Parathyroid adenoma (tissue), 2 donors: ENCODE measurements around the gene CABP7.

Source experiments
- H2AFZ ChIP-seq: fragments of 300-600 bp; sonication (generic); one replicate; pipeline ENCODE4 v1.7.0; 2017; ENCODE audit warnings: antibody characterized with exemption, mild to moderate bottlenecking
- H3K27ac ChIP-seq: fragments of 300-600 bp; sonication (generic); one replicate; pipeline ENCODE4 v1.7.0; 2017
- H3K27me3 ChIP-seq: fragments of 300-600 bp; sonication (generic); one replicate; pipeline ENCODE4 v1.7.0; 2017; ENCODE audit warnings: low read length; ENCODE audit not compliant: control insufficient read depth, insufficient read depth
- H3K36me3 ChIP-seq: fragments of 300-600 bp; sonication (generic); one replicate; pipeline ENCODE4 v1.7.0; 2017; ENCODE audit warnings: low read length; ENCODE audit not compliant: control insufficient read depth, insufficient read depth
- H3K4me1 ChIP-seq: fragments of 300-600 bp; sonication (generic); one replicate; pipeline ENCODE4 v1.7.0; 2017; ENCODE audit warnings: control low read depth
- H3K4me2 ChIP-seq: fragments of 300-600 bp; sonication (generic); one replicate; pipeline ENCODE4 v1.7.0; 2017; ENCODE audit warnings: low read length
- H3K4me3 ChIP-seq: fragments of 300-600 bp; sonication (generic); one replicate; pipeline ENCODE4 v1.7.0; 2017; ENCODE audit warnings: low read depth, low read length
- H3K79me2 ChIP-seq: fragments of 300-600 bp; sonication (generic); one replicate; pipeline ENCODE4 v1.7.0; 2017; ENCODE audit warnings: control low read depth
- H3K9ac ChIP-seq: fragments of 300-600 bp; sonication (generic); one replicate; pipeline ENCODE4 v1.7.0; 2017; ENCODE audit warnings: mild to moderate bottlenecking
- H3K9me3 ChIP-seq: fragments of 300-600 bp; sonication (generic); one replicate; pipeline ENCODE4 v1.7.0; 2017; ENCODE audit warnings: low read length; ENCODE audit not compliant: control insufficient read depth
- CTCF ChIP-seq: fragments of 300-600 bp; sonication (generic); IDR thresholded peaks from one replicate; pipeline ENCODE4 v1.7.0; 2017; ENCODE audit warnings: antibody characterized with exemption, mild to moderate bottlenecking
- donor health status: primary hyperparathyroidism.

Gene CABP7

GRCh38 chr22:29758068-29758622, 38.3 kb downstream of the CABP7 start:
- Histone ChIP-seq H3K79me2 (peaks cover 5% of the 10 kb centered on the region), H3K36me3 (no peaks in the 10 kb centered on the region), H3K9ac (no peak overlapping the region), H3K4me2 (no peak overlapping the region), H3K4me1 (no peaks in the 10 kb centered on the region), H2AFZ (no peak overlapping the region), H3K9me3 (no peaks in the 10 kb centered on the region), H3K27me3 (no peaks in the 10 kb centered on the region), H3K4me3 (no peak overlapping the region), H3K27ac (no peak overlapping the region)
- no peak for TF ChIP-seq CTCF

- H2AFZ ChIP-seq, result no peak overlapping the region
- no peaks in the 10 kb centered on the region for H3K36me3 ChIP-seq
- H3K4me1 ChIP-seq, result no peaks in the 10 kb centered on the region
- no peak overlapping the region for H3K9ac ChIP-seq
- no peak overlapping the region for H3K4me2 ChIP-seq
- no peak for TF ChIP-seq CTCF
- H3K27me3 ChIP-seq, result no peaks in the 10 kb centered on the region
- no peak overlapping the region for H3K27ac ChIP-seq
- no peak overlapping the region for H3K4me3 ChIP-seq
- peaks cover 5% of the 10 kb centered on the region for H3K79me2 ChIP-seq
- no peaks in the 10 kb centered on the region for H3K9me3 ChIP-seq
Measured at GRCh38 chr22:29758959-29759358, 39.2 kb downstream of the CABP7 start.

GRCh38 chr22:29762263-29762662, 42.5 kb downstream of the CABP7 start:
- H2AFZ ChIP-seq, result no peak overlapping the region
- no peaks in the 10 kb centered on the region for H3K4me1 ChIP-seq
- H3K9me3 ChIP-seq, result no peaks in the 10 kb centered on the region

GRCh38 chr22:29765905-29766631, 46.3 kb downstream of the CABP7 start:
- H3K9ac ChIP-seq, result no peak overlapping the region
- peak overlapping the region; percentile 98 for H3K4me3 ChIP-seq
- H3K36me3 ChIP-seq, result no peaks in the 10 kb centered on the region
- H3K9me3 ChIP-seq, result no peaks in the 10 kb centered on the region
- no peak for TF ChIP-seq CTCF
- H3K4me1 ChIP-seq, result no peaks in the 10 kb centered on the region
- H3K79me2 ChIP-seq, result peaks cover 10% of the 10 kb centered on the region
- peak overlapping the region; percentile 98 for H3K4me2 ChIP-seq
- H3K27me3 ChIP-seq, result no peaks in the 10 kb centered on the region
- peak overlapping the region; percentile 93 for H2AFZ ChIP-seq
- H3K27ac ChIP-seq, result peak overlapping the region; percentile 95

More at GRCh38 chr22:29762263-29762662, 42.5 kb downstream of the CABP7 start:
- no peak for TF ChIP-seq CTCF
- no peak overlapping the region for H3K27ac ChIP-seq
- no peak overlapping the region for H3K9ac ChIP-seq
- H3K4me3 ChIP-seq, result no peak overlapping the region
- no peaks in the 10 kb centered on the region for H3K36me3 ChIP-seq
- peaks cover 10% of the 10 kb centered on the region for H3K79me2 ChIP-seq
- H3K4me2 ChIP-seq, result no peak overlapping the region
- no peaks in the 10 kb centered on the region for H3K27me3 ChIP-seq
